Sciatic nerve (tissue), 2 donors: ENCODE data around the gene SLC9A8. TPM values are rescaled to one million over a fixed set of nuclear protein-coding genes. Genes with fewer than 3 reads are reported as not detected.

Experiments used
- ATAC-seq: fragments of 200-7000 bp; cut with Tn5 transposase; one replicate; pipeline ENCODE4 v1.9.1; 2020; ENCODE audit warnings: mild to moderate bottlenecking, moderate library complexity
- DNase-seq: peaks from one replicate; pipeline ENCODE4 v3.0.0-alpha.2; 2020; ENCODE audit warnings: low spot score
- intact Hi-C: fragments of 100-400 bp; cut with DNase I; formaldehyde crosslinking; loops from one replicate; pipeline ENCODE4 v1.14.2; 2022
- total RNA-seq: library from RNA; stranded (reverse); fragmentation: NEBNext Ultra II Directional; extraction: Animal tissue kit (Norgen Biotek cat#: 25700); gene quantifications from one replicate; pipeline ENCODE4 v1.2.1, GENCODE V29; 2021
- donor health status: DM: no; HTN: no; CAD: no.
- donor health status: DM: no; HTN: no; CAD: no.

The SLC9A8 gene
- total RNA-seq, 1 donor from 2014 or later = 14.4 TPM

GRCh38 chr20:49810491-49811190, 2.0 kb upstream of the SLC9A8 start:
- intact Hi-C loops = no loop called here
- DNase-seq (no peak), ATAC-seq (no peak)

GRCh38 chr20:49811825-49812506, 662 bp upstream of the SLC9A8 start:
- intact Hi-C loops = no loop called here
- ATAC-seq (peak; percentile 5), DNase-seq (no peak)

GRCh38 chr20:49813305-49813974, 812 bp downstream of the SLC9A8 start:
- intact Hi-C loops = no loop called here
- ATAC-seq (no peak), DNase-seq (no peak)

- intact Hi-C loops = no loop called here
- ATAC-seq = no peak
- DNase-seq = no peak
These were observed 1.5 kb downstream of the SLC9A8 start for GRCh38 chr20:49814057-49814694.

- intact Hi-C loops = no loop called here
- no peak for DNase-seq
- no peak for ATAC-seq
These were observed 6.2 kb downstream of the SLC9A8 start for GRCh38 chr20:49818816-49819215.

- ATAC-seq = no peak
- no peak for DNase-seq
- intact Hi-C loops = no loop called here
These were observed 7.1 kb downstream of the SLC9A8 start for GRCh38 chr20:49819702-49820101.

GRCh38 chr20:49821381-49821780, 8.8 kb downstream of the SLC9A8 start:
- DNase-seq = no peak
- intact Hi-C loops = no loop called here
- ATAC-seq = no peak

- no peak for DNase-seq
- ATAC-seq = peak; percentile 75
- intact Hi-C loops = no loop called here
These were observed 9.3 kb downstream of the SLC9A8 start for GRCh38 chr20:49821870-49822331.

GRCh38 chr20:49823152-49823847, 10.7 kb downstream of the SLC9A8 start:
- no peak for ATAC-seq
- intact Hi-C loops = no loop called here
- no peak for DNase-seq

GRCh38 chr20:49824206-49824605, 11.6 kb downstream of the SLC9A8 start:
- no peak for DNase-seq
- intact Hi-C loops = no loop called here
- ATAC-seq = no peak

GRCh38 chr20:49825521-49826033, 12.9 kb downstream of the SLC9A8 start:
- ATAC-seq (no peak), DNase-seq (no peak)
- intact Hi-C loops = no loop called here

- intact Hi-C loops = no loop called here
- DNase-seq (no peak), ATAC-seq (no peak)
These were observed 18.6 kb downstream of the SLC9A8 start for GRCh38 chr20:49831022-49831769.

GRCh38 chr20:49831770-49832631, 19.4 kb downstream of the SLC9A8 start:
- intact Hi-C loops = no loop called here
- ATAC-seq (no peak), DNase-seq (no peak)

- ATAC-seq (peak; percentile 52), DNase-seq (no peak)
- intact Hi-C loops = no loop called here
These were observed 20.2 kb downstream of the SLC9A8 start for GRCh38 chr20:49832632-49833327.

GRCh38 chr20:49833483-49833882, 20.9 kb downstream of the SLC9A8 start:
- intact Hi-C loops = no loop called here
- ATAC-seq (no peak), DNase-seq (no peak)

- ATAC-seq (no peak), DNase-seq (no peak)
- intact Hi-C loops = no loop called here
These were observed 22.4 kb downstream of the SLC9A8 start for GRCh38 chr20:49835031-49835430.

- intact Hi-C loops = no loop called here
- DNase-seq (no peak), ATAC-seq (no peak)
These were observed 25.9 kb downstream of the SLC9A8 start for GRCh38 chr20:49838546-49838945.
